K562 (cell line): ENCODE results near the gene DENND4C. TPM values are rescaled to one million over a fixed set of nuclear protein-coding genes. Genes with fewer than 3 reads are reported as not detected.
A peak's percentile ranks its signal among the peaks of the same experiment; 100 is the strongest.

Experiments used
- BACH1 ChIP-seq: fragments of 200-800 bp; sonication (Bioruptor generic); IDR thresholded peaks from 2 replicates; pipeline ENCODE4 v1.6.1; 2016; ENCODE audit warnings: missing genetic modification characterization, missing compliant biosample characterization
- BCOR ChIP-seq: fragments of 450-650 bp; IDR thresholded peaks from 2 replicates; pipeline ENCODE4 v1.6.1; 2016
- CHCHD3 ChIP-seq: fragments of 250-450 bp; sonication (Bioruptor Pico); IDR thresholded peaks from 2 replicates; pipeline ENCODE4 v2.1.2; 2022; ENCODE audit warnings: mild to moderate bottlenecking
- ELF2 ChIP-seq: fragments of 250-450 bp; sonication (Bioruptor Pico); IDR thresholded peaks from 2 replicates; pipeline ENCODE4 v1.5.0; 2021; ENCODE audit warnings: mild to moderate bottlenecking
- EZH2 ChIP-seq: IDR thresholded peaks from 2 replicates; pipeline ENCODE4 v1.6.1; 2012; ENCODE audit warnings: low read depth, mild to moderate bottlenecking, inconsistent platforms, low read length, borderline replicate concordance
- FOXA3 ChIP-seq, 2 experiments: fragments of 450-650 bp in 1 of 2; sonication (generic) in 1 of 2; formaldehyde crosslinking; IDR thresholded peaks in 1 of 2; conservative IDR thresholded peaks in 1 of 2; 2 replicates each; pipeline versions ENCODE4 v1.4.0 to v1.8.0; 2020 to 2022; ENCODE audit warnings: mild to moderate bottlenecking in 2 of 2, missing genetic modification reagents in 1 of 2
- FOXM1 ChIP-seq, 2 experiments: fragments of 450-650 bp in 1 of 2; sonication (generic) in 1 of 2; formaldehyde crosslinking in 1 of 2; IDR thresholded peaks; 2 replicates each; pipeline versions ENCODE4 v1.6.1 to v1.9.0; 2017 to 2022; ENCODE audit warnings: low read depth in 2 of 2, mild to moderate bottlenecking in 2 of 2, missing genetic modification reagents in 1 of 2, moderate library complexity in 1 of 2
- GTF2B ChIP-seq: IDR thresholded peaks from 2 replicates; pipeline ENCODE4 v1.6.1; 2011; ENCODE audit not compliant: insufficient read length; ENCODE audit errors: extremely low read depth
- HEY1 ChIP-seq: fragments of 250-450 bp; sonication (Bioruptor Pico); IDR thresholded peaks from 2 replicates; pipeline ENCODE4 v1.5.0; 2020; ENCODE audit warnings: mild to moderate bottlenecking, moderate library complexity, borderline replicate concordance
- HMGN3 ChIP-seq: IDR thresholded peaks from 2 replicates; pipeline ENCODE4 v1.6.1; 2011; ENCODE audit warnings: borderline replicate concordance, low read depth, mild to moderate bottlenecking, mixed read lengths, low read length; ENCODE audit not compliant: insufficient read length; ENCODE audit errors: extremely low read depth
- MAFG ChIP-seq: fragments of 450-650 bp; conservative IDR thresholded peaks from 2 replicates; pipeline ENCODE4 v1.6.1; 2016; ENCODE audit warnings: missing genetic modification characterization, missing compliant biosample characterization
- NCOA4 ChIP-seq: fragments of 450-650 bp; IDR thresholded peaks from 2 replicates; pipeline ENCODE4 v1.6.1; 2018; ENCODE audit warnings: mild to moderate bottlenecking; ENCODE audit not compliant: partially characterized antibody
- NR1H2 ChIP-seq: sonication (generic); formaldehyde crosslinking; IDR thresholded peaks from 2 replicates; pipeline ENCODE4 v1.4.0; 2020; ENCODE audit warnings: mild to moderate bottlenecking, missing genetic modification reagents
- SOX6 ChIP-seq: fragments of 450-650 bp; IDR thresholded peaks from 2 replicates; pipeline ENCODE4 v1.6.1; 2014; ENCODE audit warnings: mild to moderate bottlenecking
- STAG1 ChIP-seq: sonication (generic); formaldehyde crosslinking; IDR thresholded peaks from 2 replicates; pipeline ENCODE4 v1.5.0; 2020; ENCODE audit warnings: missing genetic modification reagents, borderline replicate concordance
- TEAD1 ChIP-seq, 2 experiments: fragments of 450-650 bp in 1 of 2; sonication (generic) in 1 of 2; formaldehyde crosslinking; IDR thresholded peaks; 2 replicates each; pipeline versions ENCODE4 v1.4.0 to v1.8.0; 2020 to 2022; ENCODE audit warnings: mild to moderate bottlenecking in 2 of 2, missing genetic modification reagents in 1 of 2
- TEAD2 ChIP-seq: fragments of 450-650 bp; IDR thresholded peaks from 2 replicates; pipeline ENCODE4 v1.6.1; 2016; ENCODE audit warnings: missing genetic modification characterization, control low read depth, missing compliant biosample characterization
- ZC3H11A ChIP-seq: IDR thresholded peaks from 2 replicates; pipeline ENCODE4 v1.6.1; 2012; ENCODE audit warnings: low read depth, low read length, improper control_type of control experiment
- ZNF124 ChIP-seq: sonication (generic); formaldehyde crosslinking; IDR thresholded peaks from 2 replicates; pipeline ENCODE4 v1.8.1; 2022; ENCODE audit warnings: missing genetic modification reagents
- ZNF398 ChIP-seq: fragments of 250-450 bp; sonication (Bioruptor Pico); IDR thresholded peaks from 2 replicates; pipeline ENCODE4 v1.8.0; 2021; ENCODE audit warnings: moderate library complexity, mild to moderate bottlenecking, inconsistent platforms
- polyA plus RNA-seq, 8 experiments: library from polyadenylated mRNA; depleted of rRNA in 4 of 8; stranded (reverse) in 5 of 8; unstranded in 3 of 8; fragments of >200 nt; fragmentation: Nextera tagmentation in 2 of 8; fragmentation: Illumina TruSeq in 1 of 8; extraction: Ambion mirVana in 2 of 8; extraction: Trizol in 1 of 8; gene quantifications; 2 replicates each; pipeline versions ENCODE4 v1.2.1 to v1.2.3, GENCODE V29; 2011 to 2014; ENCODE audit warnings: inconsistent platforms in 1 of 8, missing spikeins in 1 of 8
- total RNA-seq, 7 experiments: library from RNA; depleted of rRNA in 6 of 7; stranded (reverse); fragments of >200 nt in 6 of 7; fragmentation: Illumina TruSeq in 2 of 7; extraction: Trizol in 2 of 7; gene quantifications; 2 replicates each; pipeline versions ENCODE4 v1.2.1 to v1.2.3, GENCODE V29; 2011 to 2021; ENCODE audit warnings: low replicate concordance in 1 of 7
- TF ChIP-seq, protein P1 (sequence below): IDR thresholded peaks from 2 replicates; pipeline ENCODE4 v1.6.1; 2016; ENCODE audit warnings: missing genetic modification characterization, missing compliant biosample characterization
- TF ChIP-seq, protein P2 (sequence below): fragments of 250-450 bp; sonication (Bioruptor Pico); IDR thresholded peaks from 2 replicates; pipeline ENCODE4 v1.5.0; 2022; ENCODE audit warnings: mild to moderate bottlenecking

The DENND4C gene
- total and polyA plus RNA-seq, 9 of the 15 experiments (the other 6 are each of a cell fraction or from before 2014, with no cell fraction given): 4.8 to 31.8 (median 13.9) TPM

DNA sequence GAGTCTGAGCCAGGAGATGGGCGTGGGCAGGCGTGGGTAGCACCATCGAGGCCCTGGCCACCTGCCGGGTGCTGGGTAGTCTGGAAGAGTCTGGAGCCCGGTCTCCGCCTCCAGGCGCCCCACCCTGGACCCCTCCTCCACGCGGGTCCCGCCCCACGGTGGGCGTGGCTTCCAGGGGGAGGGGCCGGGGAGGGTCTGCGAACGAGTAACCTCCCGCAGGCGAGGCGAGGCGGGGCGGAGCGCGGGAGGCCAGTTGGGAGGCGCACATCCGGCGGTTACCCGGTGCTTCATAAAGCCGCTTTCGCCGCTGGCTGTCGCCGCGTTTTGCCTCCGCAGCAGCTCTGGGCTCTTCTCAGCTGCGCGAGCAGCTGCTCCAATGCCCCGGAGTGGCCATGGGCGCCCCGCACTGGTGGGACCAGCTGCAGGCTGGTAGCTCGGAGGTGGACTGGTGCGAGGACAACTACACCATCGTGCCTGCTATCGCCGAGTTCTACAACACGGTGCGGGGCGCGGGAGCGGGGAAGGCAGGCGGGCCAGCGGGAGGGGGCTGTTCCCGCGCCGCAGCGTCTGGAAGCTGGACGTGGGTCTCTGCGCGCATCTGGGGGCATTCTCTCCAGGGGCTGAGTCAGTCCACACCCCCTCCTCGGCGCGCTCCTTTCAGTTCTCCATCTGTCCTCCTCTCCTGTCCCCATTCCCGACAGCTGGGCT, 178.4 kb downstream of the DENND4C start, which contains the start of gene ACER2 (continued):
- TF ChIP-seq HMGN3 (peak; percentile 70), SOX6 (no peak), GTF2B (no peak), BACH1 (tag) (no peak), ELF2 (0 out of 2 replicates have a peak, but pooled peaks have one; percentile 53), FOXA3 (CRISPR knock-in tag; conservative IDR thresholded peaks at IDR 0.05 in 1 of 2, IDR thresholded peaks at IDR 0.05 in 1 of 2) (no peak), STAG1 (CRISPR knock-in tag) (no peak), MAFG (tag) (no peak), ZNF124 (CRISPR knock-in tag) (no peak), ZC3H11A (no peak), TEAD2 (no peak), NR1H2 (no peak), TEAD1 (CRISPR knock-in tag; IDR thresholded peaks at IDR 0.05) (no peak), ZNF398 (CRISPR knock-in tag) (no peak), FOXM1 (IDR thresholded peaks at IDR 0.05; ENCODE audit: low read depth) (no peak), FOXM1 (CRISPR knock-in tag; IDR thresholded peaks at IDR 0.05; ENCODE audit: low read depth) (no peak), NCOA4 (no peak), BCOR (no peak), CHCHD3 (no peak), EZH2 (no peak), HEY1 (CRISPR knock-in tag) (no peak)
- TF ChIP-seq, protein P1, sequence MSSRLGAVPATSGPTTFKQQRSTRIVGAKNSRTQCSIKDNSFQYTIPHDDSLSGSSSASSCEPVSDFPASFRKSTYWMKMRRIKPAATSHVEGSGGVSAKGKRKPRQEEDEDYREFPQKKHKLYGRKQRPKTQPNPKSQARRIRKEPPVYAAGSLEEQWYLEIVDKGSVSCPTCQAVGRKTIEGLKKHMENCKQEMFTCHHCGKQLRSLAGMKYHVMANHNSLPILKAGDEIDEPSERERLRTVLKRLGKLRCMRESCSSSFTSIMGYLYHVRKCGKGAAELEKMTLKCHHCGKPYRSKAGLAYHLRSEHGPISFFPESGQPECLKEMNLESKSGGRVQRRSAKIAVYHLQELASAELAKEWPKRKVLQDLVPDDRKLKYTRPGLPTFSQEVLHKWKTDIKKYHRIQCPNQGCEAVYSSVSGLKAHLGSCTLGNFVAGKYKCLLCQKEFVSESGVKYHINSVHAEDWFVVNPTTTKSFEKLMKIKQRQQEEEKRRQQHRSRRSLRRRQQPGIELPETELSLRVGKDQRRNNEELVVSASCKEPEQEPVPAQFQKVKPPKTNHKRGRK: no peak
- TF ChIP-seq, protein P2, sequence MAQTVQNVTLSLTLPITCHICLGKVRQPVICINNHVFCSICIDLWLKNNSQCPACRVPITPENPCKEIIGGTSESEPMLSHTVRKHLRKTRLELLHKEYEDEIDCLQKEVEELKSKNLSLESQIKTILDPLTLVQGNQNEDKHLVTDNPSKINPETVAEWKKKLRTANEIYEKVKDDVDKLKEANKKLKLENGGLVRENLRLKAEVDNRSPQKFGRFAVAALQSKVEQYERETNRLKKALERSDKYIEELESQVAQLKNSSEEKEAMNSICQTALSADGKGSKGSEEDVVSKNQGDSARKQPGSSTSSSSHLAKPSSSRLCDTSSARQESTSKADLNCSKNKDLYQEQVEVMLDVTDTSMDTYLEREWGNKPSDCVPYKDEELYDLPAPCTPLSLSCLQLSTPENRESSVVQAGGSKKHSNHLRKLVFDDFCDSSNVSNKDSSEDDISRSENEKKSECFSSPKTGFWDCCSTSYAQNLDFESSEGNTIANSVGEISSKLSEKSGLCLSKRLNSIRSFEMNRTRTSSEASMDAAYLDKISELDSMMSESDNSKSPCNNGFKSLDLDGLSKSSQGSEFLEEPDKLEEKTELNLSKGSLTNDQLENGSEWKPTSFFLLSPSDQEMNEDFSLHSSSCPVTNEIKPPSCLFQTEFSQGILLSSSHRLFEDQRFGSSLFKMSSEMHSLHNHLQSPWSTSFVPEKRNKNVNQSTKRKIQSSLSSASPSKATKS: no peak
